ENCODE data around the gene SLC2A4.

Gene SLC2A4

GRCh38 chr17:7315570-7316235 is 34.2 kb downstream of the SLC2A4 start:
- peak overlapping the region; percentile 78 for H3K27ac ChIP-seq
- DNase-seq = no peak
- H3K36me3 ChIP-seq (replicated peaks) = peaks cover 55% of the 10 kb centered on the region
- in situ Hi-C loops (cut with HindIII; ENCODE audit: low pct_ligation_motif_present, low sequenced_read_pairs) = no loop called here
- TF ChIP-seq, protein P1, sequence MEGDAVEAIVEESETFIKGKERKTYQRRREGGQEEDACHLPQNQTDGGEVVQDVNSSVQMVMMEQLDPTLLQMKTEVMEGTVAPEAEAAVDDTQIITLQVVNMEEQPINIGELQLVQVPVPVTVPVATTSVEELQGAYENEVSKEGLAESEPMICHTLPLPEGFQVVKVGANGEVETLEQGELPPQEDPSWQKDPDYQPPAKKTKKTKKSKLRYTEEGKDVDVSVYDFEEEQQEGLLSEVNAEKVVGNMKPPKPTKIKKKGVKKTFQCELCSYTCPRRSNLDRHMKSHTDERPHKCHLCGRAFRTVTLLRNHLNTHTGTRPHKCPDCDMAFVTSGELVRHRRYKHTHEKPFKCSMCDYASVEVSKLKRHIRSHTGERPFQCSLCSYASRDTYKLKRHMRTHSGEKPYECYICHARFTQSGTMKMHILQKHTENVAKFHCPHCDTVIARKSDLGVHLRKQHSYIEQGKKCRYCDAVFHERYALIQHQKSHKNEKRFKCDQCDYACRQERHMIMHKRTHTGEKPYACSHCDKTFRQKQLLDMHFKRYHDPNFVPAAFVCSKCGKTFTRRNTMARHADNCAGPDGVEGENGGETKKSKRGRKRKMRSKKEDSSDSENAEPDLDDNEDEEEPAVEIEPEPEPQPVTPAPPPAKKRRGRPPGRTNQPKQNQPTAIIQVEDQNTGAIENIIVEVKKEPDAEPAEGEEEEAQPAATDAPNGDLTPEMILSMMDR (IDR thresholded peaks at IDR 0.05; ENCODE audit: low read depth, low read length, missing control alignments) = no peak
- H3K4me3 ChIP-seq (ENCODE audit: low read depth, low read length) = peak overlapping the region; percentile 81
- no peaks in the 10 kb centered on the region for H3K27me3 ChIP-seq (replicated peaks)

GRCh38 chr17:7317161-7317803 is 35.8 kb downstream of the SLC2A4 start:
- Histone ChIP-seq H3K27me3 (replicated peaks) (no peaks in the 10 kb centered on the region), H3K27ac (no peak overlapping the region), H3K36me3 (replicated peaks) (peaks cover 55% of the 10 kb centered on the region), H3K4me3 (ENCODE audit: low read depth, low read length) (no peak overlapping the region)
- TF ChIP-seq, protein P1 (IDR thresholded peaks at IDR 0.05; ENCODE audit: low read depth, low read length, missing control alignments) = no peak
- no peak for DNase-seq
- in situ Hi-C loops (cut with HindIII; ENCODE audit: low pct_ligation_motif_present, low sequenced_read_pairs) = no loop called here

- no peak overlapping the region for H3K27ac ChIP-seq
- no peak for DNase-seq
- TF ChIP-seq, protein P1 (IDR thresholded peaks at IDR 0.05; ENCODE audit: low read depth, low read length, missing control alignments) = no peak
- no peaks in the 10 kb centered on the region for H3K27me3 ChIP-seq (replicated peaks)
- H3K4me3 ChIP-seq (ENCODE audit: low read depth, low read length) = no peak overlapping the region
- in situ Hi-C loops (cut with HindIII; ENCODE audit: low pct_ligation_motif_present, low sequenced_read_pairs) = no loop called here
- H3K36me3 ChIP-seq (replicated peaks) = peaks cover 55% of the 10 kb centered on the region
Measured at GRCh38 chr17:7318121-7318860, 36.8 kb downstream of the SLC2A4 start.

DNA sequence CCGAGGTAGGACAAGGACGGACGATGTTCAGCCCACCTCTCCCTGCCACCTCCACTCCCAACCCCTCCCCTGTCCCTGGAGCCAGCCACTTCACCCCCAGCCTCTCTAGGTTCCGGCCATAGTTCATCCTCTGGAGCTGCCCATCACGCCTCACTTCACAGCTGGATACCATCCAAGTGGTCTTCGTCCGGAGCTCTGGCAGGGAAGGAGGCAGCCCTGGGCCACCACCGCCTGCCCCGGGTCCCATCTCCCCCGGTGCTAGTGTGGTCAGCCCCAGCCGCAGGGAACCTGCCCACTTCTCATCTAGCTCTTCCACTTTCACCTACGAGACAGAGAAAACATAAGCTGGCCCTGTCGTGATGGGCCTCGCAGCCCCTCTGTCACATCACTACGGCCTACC is 39.9 kb downstream of the SLC2A4 start:
- in situ Hi-C loops (cut with HindIII; ENCODE audit: low pct_ligation_motif_present, low sequenced_read_pairs) = no loop called here
- no peak overlapping the region for H3K4me3 ChIP-seq (ENCODE audit: low read depth, low read length)
- TF ChIP-seq, protein P1 (IDR thresholded peaks at IDR 0.05; ENCODE audit: low read depth, low read length, missing control alignments) = no peak

DNA sequence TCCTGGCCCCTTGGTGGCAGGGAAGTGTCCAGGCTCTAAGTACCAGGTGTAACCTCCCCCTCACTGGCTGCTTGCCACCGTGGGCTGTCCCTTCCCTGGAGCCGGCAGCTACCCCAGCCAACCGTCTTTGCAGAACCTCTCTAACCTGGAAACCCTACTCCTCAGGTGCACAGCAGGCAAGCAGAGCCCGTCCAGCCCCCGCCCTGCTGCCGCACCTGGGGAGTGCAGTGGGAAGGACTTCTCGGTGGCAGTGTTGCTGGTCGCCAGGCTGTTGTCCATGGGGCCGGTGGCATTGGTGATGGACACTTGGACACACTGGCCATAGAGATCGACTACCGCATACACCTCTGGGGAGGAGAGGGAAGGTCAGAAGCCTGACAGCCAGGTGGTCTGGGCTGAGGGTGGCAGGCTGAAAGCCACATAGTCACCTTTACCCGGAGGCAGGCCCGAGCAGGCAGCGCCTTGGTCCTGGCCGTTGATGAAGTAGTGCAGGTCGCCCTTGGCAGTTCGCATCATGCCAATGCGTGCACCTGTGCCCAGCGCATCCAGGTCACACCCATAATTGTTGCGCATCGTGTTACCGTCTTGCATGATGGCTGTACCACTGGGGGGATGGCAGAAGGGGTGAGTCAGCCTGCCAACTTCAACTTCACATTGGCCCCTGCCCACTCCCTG is 41.1 kb downstream of the SLC2A4 start:
- Histone ChIP-seq H3K36me3 (replicated peaks) (peaks cover 57% of the 10 kb centered on the region), H3K27me3 (replicated peaks) (no peaks in the 10 kb centered on the region), H3K27ac (no peak overlapping the region), H3K4me3 (ENCODE audit: low read depth, low read length) (no peak overlapping the region)
- DNase-seq = no peak
- in situ Hi-C loops (cut with HindIII; ENCODE audit: low pct_ligation_motif_present, low sequenced_read_pairs) = no loop called here
- TF ChIP-seq, protein P1 (IDR thresholded peaks at IDR 0.05; ENCODE audit: low read depth, low read length, missing control alignments) = no peak

More for the DNA sequence above, 39.9 kb downstream of the SLC2A4 start:
- no peak for DNase-seq
- H3K36me3 ChIP-seq (replicated peaks) = peaks cover 59% of the 10 kb centered on the region
- no peak overlapping the region for H3K27ac ChIP-seq
- no peaks in the 10 kb centered on the region for H3K27me3 ChIP-seq (replicated peaks)

Measured in brain microvascular endothelial cell (primary cell).